Measurements from ENCODE around the gene LAPTM4A. TPM values are rescaled to one million over a fixed set of nuclear protein-coding genes. Genes with fewer than 3 reads are reported as not detected.

Gene LAPTM4A
- total and polyA plus RNA-seq, 2 donors from 2014 or later: 330 to 365 TPM

DNA sequence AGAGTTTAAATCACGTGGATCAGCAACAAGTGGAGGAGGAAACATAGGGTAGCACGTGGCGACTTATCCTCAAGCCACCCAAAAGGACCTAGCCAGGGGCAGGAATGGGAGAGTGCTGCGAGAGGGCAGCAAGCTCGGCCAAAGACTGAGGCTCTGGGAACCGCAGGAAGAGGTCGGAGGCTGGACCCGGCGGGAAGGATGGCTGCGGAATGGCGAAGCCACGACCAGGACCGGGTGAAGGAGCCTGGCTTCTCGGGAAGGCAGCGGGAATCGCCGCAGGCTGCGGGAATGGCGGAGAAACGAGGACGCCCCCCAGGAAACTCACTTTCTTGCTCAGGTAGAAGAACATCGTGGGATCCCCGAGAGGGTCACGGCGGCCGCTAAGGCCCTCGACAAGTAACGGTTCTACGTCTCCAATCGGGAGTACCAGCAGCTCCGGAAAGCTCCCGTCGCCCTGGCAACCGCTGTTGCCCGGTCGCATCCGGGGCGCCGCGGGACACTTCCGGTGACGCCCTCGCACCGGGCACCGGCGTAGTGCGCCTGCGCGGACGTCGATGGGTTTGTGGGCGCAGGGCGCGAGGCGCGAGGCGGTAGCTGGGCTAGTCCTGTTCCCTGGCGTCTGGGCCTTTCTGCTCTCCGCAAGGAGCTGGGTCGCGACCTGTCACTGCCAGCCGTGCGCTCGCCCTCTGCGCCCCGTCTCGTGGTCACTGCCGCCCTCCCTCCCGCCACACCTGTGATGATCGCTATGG is 61.6 kb downstream of the LAPTM4A start, which contains the start of gene WDR35:
WDR35 (minus strand) TSS at position 439 of the 749 bp plus-strand sequence; CDS start at position 349, 90 bp downstream.
- Histone ChIP-seq H3K4me3 (ENCODE audit: low read length in 3 of 3) (peak within 1 kb of the TSS; percentile 81 to 90 (median 89)), H3K36me3 (ENCODE audit: control insufficient read depth in 2 of 3, insufficient read depth in 3 of 3, low read length in 3 of 3) (peaks cover 0 to 2% (median 1%) of the 10 kb centered on the region in 3 donors), H3K9ac (ENCODE audit: low read length in 3 of 3) (peak within 1 kb of the TSS; percentile 33 to 76 (median 59)), H3K27ac (ENCODE audit: low read depth in 2 of 2, low read length in 2 of 2) (peak within 1 kb of the TSS; percentile 48 to 54), H3K9me3 (ENCODE audit: control insufficient read depth in 2 of 3, insufficient read depth in 1 of 3, low read length in 3 of 3) (no peaks in the 10 kb centered on the region), H3K27me3 (ENCODE audit: control insufficient read depth, insufficient read depth, low read length) (no peaks in the 10 kb centered on the region), H3K4me1 (ENCODE audit: control insufficient read depth in 2 of 3, insufficient read depth in 2 of 3, low read depth in 1 of 3, low read length in 3 of 3) (peaks cover 0 to 8% (median 3%) of the 10 kb centered on the region in 3 donors)
- intact Hi-C loops (cut with DNase I): no loop called here
- DNase-seq: peak; percentile 91 to 96 (median 94)
- TF ChIP-seq, protein P1, sequence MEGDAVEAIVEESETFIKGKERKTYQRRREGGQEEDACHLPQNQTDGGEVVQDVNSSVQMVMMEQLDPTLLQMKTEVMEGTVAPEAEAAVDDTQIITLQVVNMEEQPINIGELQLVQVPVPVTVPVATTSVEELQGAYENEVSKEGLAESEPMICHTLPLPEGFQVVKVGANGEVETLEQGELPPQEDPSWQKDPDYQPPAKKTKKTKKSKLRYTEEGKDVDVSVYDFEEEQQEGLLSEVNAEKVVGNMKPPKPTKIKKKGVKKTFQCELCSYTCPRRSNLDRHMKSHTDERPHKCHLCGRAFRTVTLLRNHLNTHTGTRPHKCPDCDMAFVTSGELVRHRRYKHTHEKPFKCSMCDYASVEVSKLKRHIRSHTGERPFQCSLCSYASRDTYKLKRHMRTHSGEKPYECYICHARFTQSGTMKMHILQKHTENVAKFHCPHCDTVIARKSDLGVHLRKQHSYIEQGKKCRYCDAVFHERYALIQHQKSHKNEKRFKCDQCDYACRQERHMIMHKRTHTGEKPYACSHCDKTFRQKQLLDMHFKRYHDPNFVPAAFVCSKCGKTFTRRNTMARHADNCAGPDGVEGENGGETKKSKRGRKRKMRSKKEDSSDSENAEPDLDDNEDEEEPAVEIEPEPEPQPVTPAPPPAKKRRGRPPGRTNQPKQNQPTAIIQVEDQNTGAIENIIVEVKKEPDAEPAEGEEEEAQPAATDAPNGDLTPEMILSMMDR (IDR thresholded peaks at IDR 0.05; ENCODE audit: borderline replicate concordance, extremely low read depth, insufficient read depth): no peak
- FAIRE-seq: no peak

DNA sequence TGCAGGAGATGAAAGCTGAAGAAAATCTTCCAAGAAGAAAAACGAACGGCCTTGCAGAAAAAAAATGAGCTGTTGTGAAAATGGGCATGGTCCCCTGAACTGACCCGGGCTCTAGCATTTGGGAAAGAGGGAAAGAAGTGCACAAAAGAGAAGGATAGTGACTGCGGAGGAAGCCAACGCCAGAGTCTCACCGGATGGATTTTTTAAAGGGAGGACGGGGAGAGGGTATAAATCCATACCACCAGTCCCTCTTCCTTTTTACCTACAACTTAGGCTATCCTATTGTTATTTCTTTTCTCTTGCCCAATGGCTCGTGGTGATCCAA is 62.1 kb downstream of the LAPTM4A start:
- intact Hi-C loops (cut with DNase I): no loop called here
- FAIRE-seq: no peak
- H3K27ac ChIP-seq (ENCODE audit: low read depth in 2 of 2, low read length in 2 of 2): no peak overlapping the region

DNA sequence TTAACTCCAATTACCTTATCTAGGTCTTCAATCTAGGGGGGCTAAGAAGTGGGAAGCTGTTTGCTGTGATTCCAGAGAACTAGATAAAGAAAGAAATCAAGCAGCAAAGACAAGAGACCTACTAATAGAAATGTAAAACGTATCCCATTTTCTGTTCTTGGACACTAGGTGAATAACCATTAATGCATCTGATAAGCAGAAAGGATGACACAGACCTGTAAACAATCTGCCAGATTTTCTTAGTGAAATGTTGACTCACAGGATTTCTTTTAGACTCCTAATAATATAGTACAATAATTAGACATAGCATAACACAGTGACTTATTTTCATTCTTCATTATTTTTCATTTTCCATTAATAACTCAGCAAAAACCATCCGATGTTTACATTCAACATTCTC is 62.8 kb downstream of the LAPTM4A start:
- Histone ChIP-seq H3K4me1 (ENCODE audit: control insufficient read depth in 2 of 3, insufficient read depth in 2 of 3, low read depth in 1 of 3, low read length in 3 of 3) (peaks cover 0 to 8% (median 3%) of the 10 kb centered on the region in 3 donors), H3K27ac (ENCODE audit: low read depth in 2 of 2, low read length in 2 of 2) (no peak overlapping the region), H3K9ac (ENCODE audit: low read length in 3 of 3) (no peak overlapping the region), H3K36me3 (ENCODE audit: control insufficient read depth in 2 of 3, insufficient read depth in 3 of 3, low read length in 3 of 3) (peaks cover 0 to 3% (median 2%) of the 10 kb centered on the region in 3 donors), H3K27me3 (ENCODE audit: control insufficient read depth, insufficient read depth, low read length) (no peaks in the 10 kb centered on the region), H3K4me3 (ENCODE audit: low read length in 3 of 3) (peak overlapping the region in 1 of 3 donors; percentile 90), H3K9me3 (ENCODE audit: control insufficient read depth in 2 of 3, insufficient read depth in 1 of 3, low read length in 3 of 3) (no peaks in the 10 kb centered on the region)
- no peak for FAIRE-seq
- intact Hi-C loops (cut with DNase I): no loop called here
- TF ChIP-seq, protein P1 (IDR thresholded peaks at IDR 0.05; ENCODE audit: borderline replicate concordance, extremely low read depth, insufficient read depth): no peak
- no peak for DNase-seq

More for the DNA sequence above, 62.1 kb downstream of the LAPTM4A start:
- TF ChIP-seq, protein P1 (IDR thresholded peaks at IDR 0.05; ENCODE audit: borderline replicate concordance, extremely low read depth, insufficient read depth): no peak
- DNase-seq: peak in 1 of 5 donors; percentile 14
- Histone ChIP-seq H3K4me3 (ENCODE audit: low read length in 3 of 3) (peak overlapping the region; percentile 81 to 90 (median 89)), H3K27me3 (ENCODE audit: control insufficient read depth, insufficient read depth, low read length) (no peaks in the 10 kb centered on the region), H3K36me3 (ENCODE audit: control insufficient read depth in 2 of 3, insufficient read depth in 3 of 3, low read length in 3 of 3) (peaks cover 0 to 3% (median 2%) of the 10 kb centered on the region in 3 donors), H3K4me1 (ENCODE audit: control insufficient read depth in 2 of 3, insufficient read depth in 2 of 3, low read depth in 1 of 3, low read length in 3 of 3) (peaks cover 0 to 8% (median 3%) of the 10 kb centered on the region in 3 donors), H3K9ac (ENCODE audit: low read length in 3 of 3) (peak overlapping the region in 2 of 3 donors; percentile 22 to 76), H3K9me3 (ENCODE audit: control insufficient read depth in 2 of 3, insufficient read depth in 1 of 3, low read length in 3 of 3) (no peaks in the 10 kb centered on the region)
